ENCODE results near the gene CD109. TPM values are rescaled to one million over a fixed set of nuclear protein-coding genes. Genes with fewer than 3 reads are reported as not detected.

Gene CD109
- total RNA-seq, 1 donor, result 170 TPM

DNA sequence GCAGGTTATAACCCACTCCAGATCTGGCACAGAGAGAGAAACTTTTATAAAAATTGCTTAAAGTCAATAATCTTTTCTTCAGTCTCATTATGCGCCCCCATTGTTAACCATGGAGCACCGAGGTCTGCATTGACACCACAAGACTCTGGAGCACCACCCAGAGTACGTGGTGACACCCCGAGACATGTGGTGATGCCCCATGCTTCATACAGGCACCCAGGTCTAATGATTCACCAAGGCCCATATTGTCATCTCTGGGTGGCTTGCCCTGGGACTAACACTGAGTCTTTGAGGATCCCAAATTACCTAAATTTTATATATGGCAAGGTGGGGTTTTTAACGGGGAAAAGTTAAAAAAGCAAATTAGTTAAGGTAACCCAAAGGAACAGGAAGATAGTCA, 31.1 kb downstream of the CD109 start:
- DNase-seq (ENCODE audit: low read depth), result no peak
- H3K4me3 ChIP-seq (ENCODE audit: low read depth, low read length), result no peak overlapping the region
- TF ChIP-seq, protein P1, sequence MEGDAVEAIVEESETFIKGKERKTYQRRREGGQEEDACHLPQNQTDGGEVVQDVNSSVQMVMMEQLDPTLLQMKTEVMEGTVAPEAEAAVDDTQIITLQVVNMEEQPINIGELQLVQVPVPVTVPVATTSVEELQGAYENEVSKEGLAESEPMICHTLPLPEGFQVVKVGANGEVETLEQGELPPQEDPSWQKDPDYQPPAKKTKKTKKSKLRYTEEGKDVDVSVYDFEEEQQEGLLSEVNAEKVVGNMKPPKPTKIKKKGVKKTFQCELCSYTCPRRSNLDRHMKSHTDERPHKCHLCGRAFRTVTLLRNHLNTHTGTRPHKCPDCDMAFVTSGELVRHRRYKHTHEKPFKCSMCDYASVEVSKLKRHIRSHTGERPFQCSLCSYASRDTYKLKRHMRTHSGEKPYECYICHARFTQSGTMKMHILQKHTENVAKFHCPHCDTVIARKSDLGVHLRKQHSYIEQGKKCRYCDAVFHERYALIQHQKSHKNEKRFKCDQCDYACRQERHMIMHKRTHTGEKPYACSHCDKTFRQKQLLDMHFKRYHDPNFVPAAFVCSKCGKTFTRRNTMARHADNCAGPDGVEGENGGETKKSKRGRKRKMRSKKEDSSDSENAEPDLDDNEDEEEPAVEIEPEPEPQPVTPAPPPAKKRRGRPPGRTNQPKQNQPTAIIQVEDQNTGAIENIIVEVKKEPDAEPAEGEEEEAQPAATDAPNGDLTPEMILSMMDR (IDR thresholded peaks at IDR 0.05; ENCODE audit: insufficient read depth, low read length), result no peak

DNA sequence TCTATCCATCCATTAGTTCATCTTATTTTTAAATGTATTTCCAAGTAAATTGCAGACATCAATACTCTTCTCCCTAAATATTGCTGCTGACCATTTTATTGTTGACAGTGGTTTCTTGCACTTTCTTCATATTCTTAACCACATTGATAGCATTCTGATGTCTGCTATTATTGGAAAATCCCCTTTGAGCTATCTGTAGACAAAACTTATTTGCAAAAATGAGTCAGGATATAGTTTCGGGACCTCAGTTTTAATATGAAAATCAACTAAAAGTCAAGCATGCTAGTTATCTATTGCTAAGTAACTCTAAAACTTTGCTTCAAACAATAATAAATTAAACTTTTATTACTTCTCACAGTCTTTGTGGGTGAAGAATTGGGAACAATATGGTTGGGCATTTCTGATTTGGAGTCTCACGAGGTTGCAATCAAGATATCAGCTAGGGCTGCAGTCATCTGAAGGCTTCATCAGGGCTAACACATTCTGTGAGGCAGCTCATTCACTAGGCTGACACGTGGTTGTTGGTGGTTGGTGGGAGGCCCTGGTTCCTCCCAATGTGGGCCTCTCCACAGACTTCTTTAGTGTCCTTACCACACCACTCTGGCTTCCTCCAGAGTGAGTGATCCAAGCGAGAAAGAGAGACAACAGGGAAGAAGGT, 32.7 kb downstream of the CD109 start:
- TF ChIP-seq, protein P1 (IDR thresholded peaks at IDR 0.05; ENCODE audit: insufficient read depth, low read length), result no peak
- DNase-seq (ENCODE audit: low read depth), result no peak
- no peak overlapping the region for H3K4me3 ChIP-seq (ENCODE audit: low read depth, low read length)

DNA sequence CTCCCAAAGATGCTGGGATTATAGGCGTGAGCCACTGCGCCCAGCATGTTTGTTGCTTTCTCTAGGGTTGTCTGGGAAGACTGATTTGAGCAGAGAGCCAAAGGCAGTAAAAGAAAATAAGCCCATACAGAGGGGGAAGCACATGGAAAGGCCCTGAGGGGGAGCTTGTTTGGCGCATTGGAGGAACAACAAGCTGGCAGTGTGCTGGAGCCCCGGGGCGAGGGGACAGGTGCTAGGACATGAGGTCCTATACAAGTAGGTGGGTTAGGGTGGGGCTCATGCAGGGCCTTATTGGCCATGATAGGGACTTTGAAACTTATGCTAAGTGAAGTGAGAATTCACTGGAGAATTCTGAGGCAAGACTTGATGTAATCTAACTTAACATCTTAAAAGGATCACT, 35.3 kb downstream of the CD109 start:
- H3K4me3 ChIP-seq (ENCODE audit: low read depth, low read length), result no peak overlapping the region
- TF ChIP-seq, protein P1 (IDR thresholded peaks at IDR 0.05; ENCODE audit: insufficient read depth, low read length), result no peak
- DNase-seq (ENCODE audit: low read depth), result no peak

DNA sequence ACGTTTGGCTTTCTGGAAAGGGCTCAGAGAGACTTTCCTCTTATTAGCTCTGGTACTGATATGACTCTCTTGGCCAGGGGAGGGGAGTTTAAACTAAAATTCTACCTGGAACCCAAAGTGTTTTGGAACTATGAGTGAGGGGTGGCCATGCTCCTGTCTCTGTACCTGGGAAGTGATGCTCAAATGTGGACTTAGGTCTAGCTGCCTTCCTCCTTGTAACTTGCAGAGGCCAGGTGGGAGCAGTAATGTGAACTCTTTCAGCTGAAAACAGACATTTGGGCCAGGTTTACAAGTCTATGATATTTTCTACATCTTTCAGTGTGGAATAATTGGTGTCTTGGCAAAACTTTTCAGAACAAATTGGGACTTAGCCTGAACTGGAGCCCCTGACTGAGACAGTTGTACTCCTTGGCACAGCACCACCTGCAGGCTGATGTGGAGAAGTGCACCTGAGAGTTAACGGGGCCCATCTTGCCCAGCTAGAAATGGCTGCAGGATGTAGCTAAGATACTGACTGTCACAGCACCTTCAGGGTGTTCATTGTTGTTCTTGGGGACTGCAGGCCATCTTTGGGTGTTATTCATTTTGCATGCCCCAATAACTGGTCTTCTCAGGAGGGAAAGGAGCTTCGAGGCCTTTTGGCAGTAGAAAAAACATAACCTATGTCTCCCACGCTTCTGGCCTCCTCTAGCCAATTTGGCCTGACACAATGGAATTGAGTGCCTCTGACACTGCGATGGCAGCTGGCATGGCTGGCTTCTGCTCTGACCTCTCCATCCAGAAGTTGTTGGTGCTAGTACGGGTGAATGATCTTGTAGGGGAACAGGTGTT, 37.1 kb downstream of the CD109 start:
- TF ChIP-seq, protein P1 (IDR thresholded peaks at IDR 0.05; ENCODE audit: insufficient read depth, low read length), result peak; percentile 90
- no peak overlapping the region for H3K4me3 ChIP-seq (ENCODE audit: low read depth, low read length)
- DNase-seq (ENCODE audit: low read depth), result peak; percentile 86

DNA sequence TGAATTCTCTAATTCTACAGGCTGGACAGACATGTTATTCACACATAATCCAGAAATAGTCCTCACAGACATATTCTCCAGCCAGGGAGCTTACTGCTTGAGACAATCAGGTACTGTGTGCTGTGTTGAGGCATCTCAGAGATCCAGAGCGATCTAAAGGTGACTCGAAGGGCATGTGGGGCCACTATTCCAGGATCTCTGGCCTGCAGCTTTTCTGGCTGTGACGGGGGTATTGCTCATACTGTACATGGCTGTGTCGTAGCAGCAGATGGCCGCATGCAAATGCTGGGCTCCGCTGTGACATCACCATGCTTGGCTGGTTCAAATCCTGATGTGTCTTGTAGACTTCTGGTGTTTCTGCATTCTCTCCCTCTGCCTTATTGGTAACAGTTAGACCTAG, 37.8 kb downstream of the CD109 start:
- H3K4me3 ChIP-seq (ENCODE audit: low read depth, low read length), result no peak overlapping the region
- TF ChIP-seq, protein P1 (IDR thresholded peaks at IDR 0.05; ENCODE audit: insufficient read depth, low read length), result no peak
- DNase-seq (ENCODE audit: low read depth), result no peak

DNA sequence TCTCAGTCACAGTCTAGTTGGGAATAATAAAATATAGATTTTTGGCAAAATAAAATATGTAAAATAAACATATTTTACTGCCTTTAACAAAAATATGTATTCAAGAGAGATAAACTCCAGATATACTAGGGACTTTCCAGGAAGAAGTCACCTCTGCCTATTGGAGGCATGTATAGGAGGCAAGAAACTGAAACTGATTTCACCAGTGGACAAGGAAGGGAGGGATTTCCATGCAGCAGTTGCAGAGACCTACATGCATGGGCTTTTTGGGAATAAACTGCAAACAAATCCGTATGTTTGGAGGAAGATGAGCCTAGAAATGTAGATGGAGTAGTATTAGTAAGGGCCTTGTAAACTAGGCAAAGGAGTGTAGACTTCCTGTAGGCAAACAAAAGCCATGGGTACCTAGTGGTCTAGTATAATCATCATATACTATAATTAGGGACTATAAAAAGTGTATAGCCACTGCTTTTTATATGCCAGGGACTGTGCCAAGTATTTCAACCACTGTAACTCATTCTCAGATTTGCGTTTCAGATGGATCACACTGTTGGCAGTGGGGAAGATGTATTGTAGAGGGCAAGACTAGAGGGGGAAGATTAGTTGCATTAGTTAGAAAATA, 38.9 kb downstream of the CD109 start:
- TF ChIP-seq, protein P1 (IDR thresholded peaks at IDR 0.05; ENCODE audit: insufficient read depth, low read length), result no peak
- no peak overlapping the region for H3K4me3 ChIP-seq (ENCODE audit: low read depth, low read length)
- DNase-seq (ENCODE audit: low read depth), result no peak
